HG03460 (cell line): ENCODE results near the gene MED22.
"Not testable (repeated sequence)": the region's sequence is repeated elsewhere in the genome, so short reads cannot be mapped to it uniquely, and the experiment has no call there.

ENCODE experiments used
- ATAC-seq: cut with Tn5 transposase; IDR thresholded peaks from one replicate; pipeline ENCODE4 v1.9.1; 2021; ENCODE audit not compliant: unreplicated experiment

MED22 gene

GRCh38 chr9:133347985-133348717 is at the start of gene MED22, which contains the start of gene RPL7A:
Gene MED22 (minus strand): TSS chr9:133348131. CDS start chr9:133346662, 1,469 bp downstream.
Gene RPL7A (plus strand): TSS chr9:133348218. CDS start chr9:133348244, 26 bp downstream.
- ATAC-seq, result peak; percentile 66

GRCh38 chr9:133397370-133397769 is 49.4 kb upstream of the MED22 start:
- ATAC-seq, result no peak

- no peak for ATAC-seq
Observed at GRCh38 chr9:133396952-133397351, 49.0 kb upstream of the MED22 start.

GRCh38 chr9:133394687-133395271 is 46.8 kb upstream of the MED22 start:
- no peak for ATAC-seq

GRCh38 chr9:133393399-133393798 is 45.5 kb upstream of the MED22 start:
- no peak for ATAC-seq

GRCh38 chr9:133392308-133392707 is 44.4 kb upstream of the MED22 start:
- ATAC-seq, result not testable (repeated sequence)

- not testable (repeated sequence) for ATAC-seq
Observed at GRCh38 chr9:133391449-133391848, 43.5 kb upstream of the MED22 start.

- no peak for ATAC-seq
Observed at GRCh38 chr9:133390713-133391112, 42.8 kb upstream of the MED22 start.

GRCh38 chr9:133389562-133389961 is 41.6 kb upstream of the MED22 start:
- ATAC-seq, result no peak

- no peak for ATAC-seq
Observed at GRCh38 chr9:133389025-133389557, 41.2 kb upstream of the MED22 start.

GRCh38 chr9:133387680-133388079 is 39.7 kb upstream of the MED22 start:
- no peak for ATAC-seq

GRCh38 chr9:133386338-133386737 is 38.4 kb upstream of the MED22 start:
- ATAC-seq, result no peak

GRCh38 chr9:133385452-133385851 is 37.5 kb upstream of the MED22 start:
- ATAC-seq, result no peak

- ATAC-seq, result no peak
Observed at GRCh38 chr9:133384736-133385321, 36.9 kb upstream of the MED22 start.

GRCh38 chr9:133383438-133383837 is 35.5 kb upstream of the MED22 start:
- no peak for ATAC-seq

GRCh38 chr9:133382507-133383141 is 34.7 kb upstream of the MED22 start:
- ATAC-seq, result no peak

GRCh38 chr9:133380734-133381133 is 32.8 kb upstream of the MED22 start:
- no peak for ATAC-seq

GRCh38 chr9:133379153-133380086 is 31.5 kb upstream of the MED22 start:
- ATAC-seq, result no peak

GRCh38 chr9:133378408-133378962 is 30.6 kb upstream of the MED22 start:
- no peak for ATAC-seq

- no peak for ATAC-seq
Observed at GRCh38 chr9:133377721-133378216, 29.8 kb upstream of the MED22 start.
